Panc1 (cell line): Measurements from ENCODE around the gene MRGPRF. TPM values are rescaled to one million over a fixed set of nuclear protein-coding genes. Genes with fewer than 3 reads are reported as not detected.

ENCODE experiments used
- ATAC-seq: fragments of 200-7000 bp; cut with Tn5 transposase; 2 replicates; pipeline ENCODE4 v1.9.1; 2020; ENCODE audit warnings: mild to moderate bottlenecking, moderate library complexity
- BruUV-seq: library from RNA; stranded (reverse); fragments of 400-500 nt; replicated peaks from 2 replicates; lab custom pipeline; 2021; lab: Mats Ljungman, UMichigan
- CTCF ChIA-PET: fragments of 300-600 bp; sonication (Branson Sonifier 250); formaldehyde crosslinking; loops from one replicate; lab custom pipeline; 2022; ENCODE audit warnings: antibody characterized with exemption; lab: Charles Lee
- POLR2A ChIA-PET: fragments of 300-600 bp; sonication (Branson Sonifier 250); formaldehyde crosslinking; loops from one replicate; lab custom pipeline; 2022; ENCODE audit warnings: antibody characterized with exemption; lab: Charles Lee
- DNase-seq: peaks from one replicate; pipeline ENCODE4 v3.0.0-alpha.2; 2010; ENCODE audit warnings: low read depth, low spot score
- H3K27ac ChIP-seq: 2 replicates; pipeline ENCODE4 v1.5.1; 2011; ENCODE audit warnings: mild to moderate bottlenecking, low read length, inconsistent platforms
- H3K27me3 ChIP-seq: fragments of 200-500 bp; sonication (Bioruptor generic); 2 replicates; pipeline ENCODE4 v1.6.0; 2014; ENCODE audit warnings: low read length, inconsistent platforms; ENCODE audit not compliant: control insufficient read depth, insufficient read depth
- H3K36me3 ChIP-seq: fragments of 200-500 bp; sonication (Bioruptor generic); 2 replicates; pipeline ENCODE4 v1.5.1; 2014; ENCODE audit warnings: inconsistent platforms, mild to moderate bottlenecking, low read length, moderate library complexity; ENCODE audit not compliant: control insufficient read depth, insufficient read depth
- H3K4me1 ChIP-seq: 2 replicates; pipeline ENCODE4 v1.5.1; 2011; ENCODE audit warnings: inconsistent platforms, mild to moderate bottlenecking, low read length, moderate library complexity; ENCODE audit not compliant: control insufficient read depth, insufficient read depth
- H3K4me3 ChIP-seq, 2 experiments: 2 replicates each; pipeline ENCODE4 v1.5.1; 2011 to 2012; ENCODE audit warnings: low read depth in 2 of 2, low read length in 2 of 2, mild to moderate bottlenecking in 2 of 2, inconsistent platforms in 1 of 2, moderate library complexity in 1 of 2
- H3K9me3 ChIP-seq: fragments of 200-500 bp; sonication (Bioruptor generic); 2 replicates; pipeline ENCODE4 v1.5.1; 2014; ENCODE audit warnings: low read depth, mild to moderate bottlenecking, inconsistent platforms, low read length, moderate library complexity; ENCODE audit not compliant: control insufficient read depth, insufficient read depth
- CTCF ChIP-seq: fragments of 450-650 bp; IDR thresholded peaks from 2 replicates; pipeline ENCODE4 v1.5.1; 2017; ENCODE audit warnings: mild to moderate bottlenecking
- POLR2AphosphoS5 ChIP-seq: IDR thresholded peaks from 2 replicates; pipeline ENCODE4 v1.6.1; 2012; ENCODE audit warnings: mild to moderate bottlenecking, low read depth, low read length, moderate library complexity
- REST ChIP-seq, 2 experiments: IDR thresholded peaks; 2 replicates each; pipeline ENCODE4 v1.6.1; 2011 to 2012; ENCODE audit warnings: low read depth in 2 of 2, control low read depth in 1 of 2, low read length in 1 of 2, mild to moderate bottlenecking in 1 of 2, moderate library complexity in 1 of 2; ENCODE audit not compliant: insufficient read depth in 1 of 2
- SIN3A ChIP-seq: IDR thresholded peaks from 2 replicates; pipeline ENCODE4 v1.6.1; 2012; ENCODE audit warnings: low read depth, mild to moderate bottlenecking, low read length, moderate library complexity, borderline replicate concordance; ENCODE audit not compliant: insufficient read depth
- TCF7L2 ChIP-seq: IDR thresholded peaks from 2 replicates; pipeline ENCODE4 v1.6.1; 2011; ENCODE audit warnings: mild to moderate bottlenecking, low read depth, low read length, inconsistent platforms
- in situ Hi-C: cut with HindIII; loops from 2 replicates; pipeline ENCODE4 v1.10.0; 2016; ENCODE audit warnings: low sequenced_read_pairs, low pct_unique_long_range_greater_than_20kb
- intact Hi-C: fragments of 100-400 bp; cut with micrococcal nuclease; formaldehyde crosslinking; loops from one replicate; pipeline ENCODE4 v1.10.0; 2022; ENCODE audit not compliant: unreplicated experiment
- total RNA-seq: library from RNA; stranded (reverse); gene quantifications from one replicate; pipeline ENCODE4 v1.2.1, GENCODE V29; 2021; ENCODE audit not compliant: unreplicated experiment

The MRGPRF gene
- total RNA-seq, 1 experiment from 2014 or later: 0.36 TPM

DNA sequence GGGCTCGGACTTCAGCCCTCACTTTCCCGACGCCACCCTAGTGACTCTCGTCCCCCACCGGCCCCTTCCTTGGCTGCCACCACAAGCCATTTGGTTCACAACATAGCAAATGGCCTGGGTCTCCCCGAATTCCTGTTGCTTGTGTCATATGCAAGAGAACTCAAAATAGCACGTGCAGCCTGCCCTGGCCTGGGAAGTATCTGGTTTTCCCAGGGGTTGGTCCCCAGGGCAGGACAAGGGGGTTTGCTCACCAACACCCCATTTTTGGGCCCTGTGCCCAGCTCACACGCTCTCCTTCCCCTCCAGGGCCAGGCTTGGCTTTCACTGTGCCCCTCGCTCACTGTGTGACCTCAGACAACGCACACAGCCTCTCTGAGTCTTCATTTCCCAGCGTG lies 22.9 kb upstream of the MRGPRF start:
- POLR2A ChIA-PET: interaction anchor here (0.6 kb wide), 2 partner anchors 14 to 240 kb away, joined by 3 to 4 read pairs; no protein-coding TSS in a partner anchor
- CTCF ChIA-PET: no interaction called here
- no peaks in the 10 kb centered on the region for H3K9me3 ChIP-seq
- intact Hi-C loops (no loop called here), in situ Hi-C loops (no loop called here)
- TF ChIP-seq TCF7L2: no peak
- TF ChIP-seq POLR2AphosphoS5: no peak
- no peak for TF ChIP-seq SIN3A
- no peak for TF ChIP-seq REST (IDR thresholded peaks at IDR 0.05; ENCODE audit: insufficient read depth in 1 of 2, low read depth in 2 of 2, low read length in 1 of 2)
- TF ChIP-seq CTCF: no peak
- ATAC-seq (no peak), DNase-seq (no peak)
- H3K27me3 ChIP-seq: peaks cover 2% of the 10 kb centered on the region; the same call in 1 of the 2 replicates
- no TSS peak for BruUV-seq
- H3K4me1 ChIP-seq: no peaks in the 10 kb centered on the region
- no peak overlapping the region for H3K4me3 ChIP-seq
- no peak overlapping the region for H3K27ac ChIP-seq
- no peaks in the 10 kb centered on the region for H3K36me3 ChIP-seq

GRCh38 chr11:69035150-69035945 lies 22.3 kb upstream of the MRGPRF start:
- no peak overlapping the region for H3K27ac ChIP-seq
- no peaks in the 10 kb centered on the region for H3K9me3 ChIP-seq
- no TSS peak for BruUV-seq
- TF ChIP-seq SIN3A (no peak), REST (IDR thresholded peaks at IDR 0.05; ENCODE audit: insufficient read depth in 1 of 2, low read depth in 2 of 2, low read length in 1 of 2) (no peak), TCF7L2 (no peak), POLR2AphosphoS5 (no peak), CTCF (no peak)
- no peak overlapping the region for H3K4me3 ChIP-seq
- no peaks in the 10 kb centered on the region for H3K4me1 ChIP-seq
- DNase-seq (no peak), ATAC-seq (no peak)
- intact Hi-C loops: no loop called here
- CTCF ChIA-PET: interaction anchor here (1.0 kb wide), 1 partner anchor 9 kb away, joined by 3 read pairs; no protein-coding TSS in a partner anchor
- H3K36me3 ChIP-seq: no peaks in the 10 kb centered on the region
- in situ Hi-C loops: no loop called here
- POLR2A ChIA-PET: interaction anchor here (0.6 kb wide), 2 partner anchors 13 to 241 kb away, joined by 3 to 4 read pairs; no protein-coding TSS in a partner anchor
- H3K27me3 ChIP-seq: peaks cover 2% of the 10 kb centered on the region; the same call in 1 of the 2 replicates
